Endothelial cell of umbilical vein (primary cell): Measurements from ENCODE around the gene PLCXD1. TPM values are rescaled to one million over a fixed set of nuclear protein-coding genes. Genes with fewer than 3 reads are reported as not detected.

Source experiments
- BruUV-seq: library from RNA; stranded (reverse); fragments of 400-500 nt; replicated peaks from 2 replicates; lab custom pipeline; 2021; lab: Mats Ljungman, UMichigan
- CTCF ChIA-PET: fragments of 300-600, 350-600 bp; sonication (Branson Sonifier 250); formaldehyde crosslinking; loops from one replicate; lab custom pipeline; 2021; ENCODE audit warnings: antibody characterized with exemption, inconsistent platforms; lab: Charles Lee
- POLR2A ChIA-PET: fragments of 300-600, 350-600 bp; sonication (Branson Sonifier 250); formaldehyde crosslinking; loops from one replicate; lab custom pipeline; 2021; ENCODE audit warnings: antibody characterized with exemption, inconsistent platforms; lab: Charles Lee
- DNase-seq: peaks from one replicate; pipeline ENCODE4 v3.0.0-alpha.2; 2011; ENCODE audit warnings: low read depth, low spot score
- FAIRE-seq: peaks from 2 replicates; lab custom pipeline; 2011; peaks lifted over from hg19 to GRCh38; lab: Jason Lieb, UNC
- H2AFZ ChIP-seq: 2 replicates; pipeline ENCODE4 v1.6.0; 2012; ENCODE audit warnings: low read depth, low read length, control low read depth, inconsistent platforms
- H3K27ac ChIP-seq: 2 replicates; pipeline ENCODE4 v1.5.1; 2011; ENCODE audit warnings: low read depth, mild to moderate bottlenecking, control low read depth, low read length, moderate library complexity; ENCODE audit not compliant: insufficient read depth
- H3K27me3 ChIP-seq, 2 experiments: 2 replicates each; pipeline versions ENCODE4 v1.6.0 to v1.6.1; 2011; ENCODE audit warnings: low read length in 2 of 2, mixed read lengths in 1 of 2; ENCODE audit not compliant: control insufficient read depth in 2 of 2, insufficient read depth in 2 of 2
- H3K36me3 ChIP-seq, 2 experiments: 2 replicates in 1 of 2; 3 replicates in 1 of 2; pipeline ENCODE4 v1.5.1; 2011; ENCODE audit warnings: low read length in 2 of 2, mild to moderate bottlenecking in 1 of 2, moderate library complexity in 1 of 2; ENCODE audit not compliant: control insufficient read depth in 2 of 2, insufficient read depth in 2 of 2; ENCODE audit errors: extremely low read depth in 1 of 2
- H3K4me1 ChIP-seq: 3 replicates; pipeline ENCODE4 v1.5.1; 2011; ENCODE audit warnings: mild to moderate bottlenecking, low read length; ENCODE audit not compliant: control insufficient read depth, insufficient read depth; ENCODE audit errors: extremely low read depth
- H3K4me2 ChIP-seq: 2 replicates; pipeline ENCODE4 v1.6.1; 2011; ENCODE audit warnings: low read length, control low read depth, mixed read lengths; ENCODE audit not compliant: insufficient read depth
- H3K4me3 ChIP-seq, 3 experiments: fragments of 200-600 bp in 1 of 3; sonication (generic), shearing (Covaris generic) in 1 of 3; replicated peaks in 1 of 3; 2 replicates each; pipeline ENCODE4 v1.5.1; 2011 to 2016; ENCODE audit warnings: control low read depth in 3 of 3, low read length in 3 of 3, mild to moderate bottlenecking in 2 of 3, inconsistent platforms in 1 of 3, low read depth in 1 of 3, moderate library complexity in 1 of 3; ENCODE audit not compliant: insufficient read depth in 1 of 3
- H3K79me2 ChIP-seq: 2 replicates; pipeline ENCODE4 v1.6.0; 2012; ENCODE audit warnings: low read length, inconsistent platforms; ENCODE audit not compliant: control insufficient read depth, insufficient read depth
- H3K9ac ChIP-seq: replicated peaks from 2 replicates; pipeline ENCODE3; 2011; ENCODE audit warnings: low read length, control low read depth; ENCODE audit not compliant: insufficient read depth; ENCODE audit errors: extremely low read depth
- H3K9me1 ChIP-seq: replicated peaks from 3 replicates; pipeline ENCODE4 v1.6.0; 2011; ENCODE audit warnings: mild to moderate bottlenecking, low read length; ENCODE audit not compliant: control insufficient read depth, insufficient read depth; ENCODE audit errors: extremely low read depth
- H3K9me3 ChIP-seq: replicated peaks from 2 replicates; pipeline ENCODE4 v1.5.1; 2012; ENCODE audit warnings: low read length, inconsistent platforms; ENCODE audit not compliant: control insufficient read depth, insufficient read depth
- H4K20me1 ChIP-seq: replicated peaks from 2 replicates; pipeline ENCODE3; 2011; ENCODE audit warnings: mild to moderate bottlenecking, low read length; ENCODE audit not compliant: control insufficient read depth, insufficient read depth; ENCODE audit errors: extremely low read depth
- CTCF ChIP-seq, 2 donors: IDR thresholded peaks; 1 replicate in 1 of 2; 2 replicates in 1 of 2; pipeline ENCODE4 v1.5.1; 2011; ENCODE audit warnings: low read length in 2 of 2, mild to moderate bottlenecking in 2 of 2, moderate library complexity in 2 of 2, control low read depth in 1 of 2, inconsistent platforms in 1 of 2, low read depth in 1 of 2; ENCODE audit not compliant: insufficient read depth in 1 of 2; ENCODE audit errors: extremely low read depth in 1 of 2
- EZH2 ChIP-seq: IDR thresholded peaks from 2 replicates; pipeline ENCODE4 v1.6.1; 2012; ENCODE audit warnings: borderline replicate concordance, low read depth, mild to moderate bottlenecking, moderate library complexity, low read length, inconsistent platforms; ENCODE audit not compliant: severe bottlenecking
- FOS ChIP-seq: IDR thresholded peaks from 2 replicates; pipeline ENCODE4 v1.6.1; 2011; ENCODE audit warnings: mild to moderate bottlenecking, low read length, moderate library complexity, borderline replicate concordance; ENCODE audit not compliant: insufficient read depth
- GATA2 ChIP-seq: IDR thresholded peaks from 2 replicates; pipeline ENCODE4 v1.7.0; 2011; ENCODE audit warnings: low read depth, mild to moderate bottlenecking, moderate library complexity, mixed read lengths, low read length; ENCODE audit not compliant: insufficient read length, insufficient read depth
- JUN ChIP-seq: IDR thresholded peaks from 2 replicates; pipeline ENCODE4 v1.6.1; 2011; ENCODE audit warnings: borderline replicate concordance, low read depth; ENCODE audit not compliant: insufficient read length, insufficient read depth
- MAX ChIP-seq: IDR thresholded peaks from 2 replicates; pipeline ENCODE4 v1.6.1; 2011; ENCODE audit not compliant: insufficient read depth, insufficient read length
- MYC ChIP-seq: IDR thresholded peaks from one replicate; pipeline ENCODE4 v1.6.1; 2011; ENCODE audit warnings: mild to moderate bottlenecking, low read depth, low read length
- POLR2A ChIP-seq: IDR thresholded peaks from 2 replicates; pipeline ENCODE4 v1.6.1; 2012; ENCODE audit warnings: low read depth, mild to moderate bottlenecking, control low read depth, low read length
- POLR2AphosphoS5 ChIP-seq: IDR thresholded peaks from 2 replicates; pipeline ENCODE4 v1.6.1; 2012; ENCODE audit warnings: low read depth, mild to moderate bottlenecking, control low read depth, low read length, moderate library complexity; ENCODE audit not compliant: insufficient read depth
- dilution Hi-C: fragments of 300-500 bp; cut with MboI; formaldehyde crosslinking; loops from one replicate; pipeline ENCODE4 v1.15.0; 2019; ENCODE audit warnings: low sequenced_read_pairs; ENCODE audit not compliant: extremely low pct_ligation_motif_present
- intact Hi-C: fragments of 100-400 bp; cut with micrococcal nuclease; formaldehyde crosslinking; loops from one replicate; pipeline ENCODE4 v1.10.0; 2022
- polyA plus RNA-seq, 4 experiments: library from polyadenylated mRNA; depleted of rRNA in 3 of 4; stranded (reverse) in 3 of 4; unstranded in 1 of 4; fragments of >200 nt; gene quantifications; 2 replicates each; pipeline versions ENCODE4 v1.2.1 to v1.2.3, GENCODE V29; 2011 to 2012; ENCODE audit warnings: missing spikeins in 1 of 4
- total RNA-seq: library from RNA; stranded (reverse); gene quantifications from 2 replicates; pipeline ENCODE4 v1.2.3, GENCODE V29; 2021

The PLCXD1 gene
- total and polyA plus RNA-seq, 2 donors (not counting 3 experiments of a cell fraction or from before 2014, with no cell fraction given), result 11.7 to 16.8 TPM

GRCh38 chrX:330726-331150 lies 49.6 kb downstream of the PLCXD1 start:
- Histone ChIP-seq H3K79me2 (no peaks in the 10 kb centered on the region), H4K20me1 (no peaks in the 10 kb centered on the region), H3K9me1 (no peaks in the 10 kb centered on the region), H3K27ac (no peak overlapping the region), H3K4me1 (no peaks in the 10 kb centered on the region), H3K4me2 (no peak overlapping the region), H3K9me3 (no peaks in the 10 kb centered on the region), H3K9ac (no peak overlapping the region), H3K27me3 (peaks cover 0 to 3% of the 10 kb centered on the region in 2 experiments), H3K36me3 (no peaks in the 10 kb centered on the region), H3K4me3 (no peak overlapping the region), H2AFZ (peak overlapping the region; percentile 87)
- intact Hi-C loops, result no loop called here
- TF ChIP-seq FOS (no peak), POLR2AphosphoS5 (no peak), JUN (no peak), POLR2A (no peak), MAX (no peak), GATA2 (no peak), EZH2 (no peak), CTCF (IDR thresholded peaks at IDR 0.05; ENCODE audit: extremely low read depth in 1 of 2, insufficient read depth in 1 of 2, low read depth in 1 of 2, low read length in 2 of 2) (no peak), MYC (no peak)
- FAIRE-seq, result no peak
- no peak for DNase-seq
- dilution Hi-C loops, result no loop called here
- ChIA-PET POLR2A (no interaction called here), CTCF (no interaction called here)
- no TSS peak for BruUV-seq
